GM10266 (cell line): ENCODE measurements around the gene MIA2.

Experiments used
- DNase-seq: peaks from one replicate; pipeline ENCODE4 v3.0.0; 2012; ENCODE audit errors: extremely low spot score
- TF ChIP-seq, protein P1 (sequence below): IDR thresholded peaks from 2 replicates; pipeline ENCODE4 v1.5.1; 2012; ENCODE audit warnings: mild to moderate bottlenecking, low read depth; ENCODE audit not compliant: control insufficient read depth, insufficient read depth; ENCODE audit errors: missing control alignments

MIA2 gene

DNA sequence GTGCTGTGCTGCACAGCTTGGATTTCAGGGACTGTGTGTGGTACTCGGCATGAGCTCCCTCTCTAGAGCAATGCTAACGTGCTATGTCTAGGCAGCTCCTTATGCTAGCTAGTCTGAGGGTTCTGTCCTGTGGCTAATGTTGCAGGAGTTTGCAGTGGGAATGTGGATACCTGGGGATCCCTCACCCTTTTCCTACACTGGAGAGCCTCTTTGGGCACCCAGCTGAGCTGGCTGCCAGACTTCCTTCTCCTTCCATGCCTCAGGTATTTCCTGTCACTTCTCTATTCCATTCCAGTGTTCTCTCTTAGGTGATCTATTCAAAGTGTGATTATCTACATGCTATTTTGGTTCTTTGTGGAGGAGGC lies 133.7 kb downstream of the MIA2 start:
- TF ChIP-seq, protein P1, sequence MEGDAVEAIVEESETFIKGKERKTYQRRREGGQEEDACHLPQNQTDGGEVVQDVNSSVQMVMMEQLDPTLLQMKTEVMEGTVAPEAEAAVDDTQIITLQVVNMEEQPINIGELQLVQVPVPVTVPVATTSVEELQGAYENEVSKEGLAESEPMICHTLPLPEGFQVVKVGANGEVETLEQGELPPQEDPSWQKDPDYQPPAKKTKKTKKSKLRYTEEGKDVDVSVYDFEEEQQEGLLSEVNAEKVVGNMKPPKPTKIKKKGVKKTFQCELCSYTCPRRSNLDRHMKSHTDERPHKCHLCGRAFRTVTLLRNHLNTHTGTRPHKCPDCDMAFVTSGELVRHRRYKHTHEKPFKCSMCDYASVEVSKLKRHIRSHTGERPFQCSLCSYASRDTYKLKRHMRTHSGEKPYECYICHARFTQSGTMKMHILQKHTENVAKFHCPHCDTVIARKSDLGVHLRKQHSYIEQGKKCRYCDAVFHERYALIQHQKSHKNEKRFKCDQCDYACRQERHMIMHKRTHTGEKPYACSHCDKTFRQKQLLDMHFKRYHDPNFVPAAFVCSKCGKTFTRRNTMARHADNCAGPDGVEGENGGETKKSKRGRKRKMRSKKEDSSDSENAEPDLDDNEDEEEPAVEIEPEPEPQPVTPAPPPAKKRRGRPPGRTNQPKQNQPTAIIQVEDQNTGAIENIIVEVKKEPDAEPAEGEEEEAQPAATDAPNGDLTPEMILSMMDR = no peak
- no peak for DNase-seq

DNA sequence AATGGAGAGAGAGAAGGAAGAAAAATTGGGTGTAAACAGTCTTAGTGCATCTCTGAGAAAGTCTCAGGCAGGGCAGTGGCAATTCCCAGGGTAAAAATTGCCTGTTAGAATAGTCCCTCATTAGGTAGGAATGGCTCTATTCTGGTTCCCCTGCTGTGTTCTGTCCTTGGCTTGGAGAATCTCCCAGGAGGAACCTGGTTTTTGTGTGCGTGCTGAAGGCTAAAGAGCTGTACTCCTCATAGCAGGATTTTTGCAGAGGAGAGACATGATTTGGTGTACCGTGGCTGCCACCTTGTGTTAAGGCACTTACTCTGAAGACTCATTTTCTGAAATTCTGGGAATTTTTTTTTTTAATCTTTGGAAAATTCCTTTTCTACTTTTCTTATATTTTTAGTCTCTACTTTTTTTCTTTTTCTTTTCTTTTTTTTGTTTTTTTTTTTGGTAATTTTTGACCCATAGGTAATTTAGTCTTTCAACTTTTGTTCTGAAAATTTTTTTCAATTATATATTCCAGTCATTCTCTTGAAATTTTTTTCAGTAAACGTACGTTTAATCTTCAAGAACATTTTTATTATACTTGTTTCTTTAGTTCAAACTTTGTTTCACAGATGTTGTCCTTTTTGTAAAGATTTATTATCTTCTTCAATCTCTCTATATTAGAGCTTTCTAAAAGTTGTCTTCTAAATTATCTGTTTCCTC lies 134.7 kb downstream of the MIA2 start:
- DNase-seq = peak; percentile 13
- TF ChIP-seq, protein P1 = peak; percentile 46

DNA sequence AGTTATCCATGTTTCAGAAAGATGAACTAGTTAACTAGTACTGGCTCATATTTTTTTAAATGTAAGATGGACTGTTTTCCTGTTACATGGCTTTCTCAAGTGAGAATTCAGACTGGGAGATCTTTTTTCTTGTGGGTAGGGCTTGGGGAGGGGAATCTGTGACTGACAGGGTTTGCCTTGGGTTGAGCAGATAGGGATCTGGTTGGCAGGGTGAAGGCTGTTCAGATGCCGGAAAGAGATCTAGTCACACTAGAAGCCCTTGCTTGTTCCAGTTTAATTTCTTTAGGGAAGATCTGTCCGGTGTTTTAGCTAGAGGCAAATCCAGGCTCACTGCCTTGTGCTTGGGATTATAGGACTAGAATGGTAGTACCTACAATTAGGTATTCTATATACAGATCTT lies 135.3 kb downstream of the MIA2 start:
- TF ChIP-seq, protein P1 = no peak
- no peak for DNase-seq

DNA sequence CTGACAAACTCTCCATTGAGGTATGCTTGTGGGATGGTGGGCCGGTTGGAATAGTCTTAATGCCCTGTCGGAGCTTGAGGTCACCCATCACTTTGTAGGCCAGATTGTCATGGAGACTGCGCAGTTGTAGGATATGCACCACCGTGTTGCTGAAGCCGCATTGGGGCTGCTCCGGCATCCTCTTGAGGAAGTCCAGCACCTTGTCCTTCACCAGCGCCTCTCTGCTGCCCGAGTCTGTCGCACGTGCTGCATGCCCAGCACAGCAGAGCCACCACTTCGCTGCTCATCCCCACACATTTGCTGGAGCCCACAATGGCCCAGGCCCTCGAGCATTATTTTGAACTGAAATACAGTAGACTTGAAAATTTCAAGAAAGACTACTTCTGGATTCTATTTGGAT lies 136.7 kb downstream of the MIA2 start:
- TF ChIP-seq, protein P1 = no peak
- no peak for DNase-seq

DNA sequence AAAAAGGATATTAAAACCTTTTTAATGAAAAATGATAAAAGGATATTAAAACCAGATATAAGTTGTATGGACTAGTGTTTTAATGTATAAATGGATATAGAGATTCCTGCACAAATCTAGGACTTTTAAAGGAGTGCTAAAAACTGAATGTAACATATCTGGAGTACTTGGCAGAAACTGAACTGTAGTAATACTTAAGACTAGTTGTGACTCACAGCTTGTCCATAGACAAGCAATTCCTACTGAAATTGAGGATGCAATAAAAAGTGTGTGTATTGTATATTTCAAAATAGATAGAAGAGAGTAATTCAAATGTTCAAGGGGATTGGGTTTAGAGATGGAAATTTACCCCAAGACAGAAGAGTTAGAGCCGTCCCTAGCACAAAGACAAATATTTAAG lies 138.9 kb downstream of the MIA2 start:
- TF ChIP-seq, protein P1 = no peak
- no peak for DNase-seq

DNA sequence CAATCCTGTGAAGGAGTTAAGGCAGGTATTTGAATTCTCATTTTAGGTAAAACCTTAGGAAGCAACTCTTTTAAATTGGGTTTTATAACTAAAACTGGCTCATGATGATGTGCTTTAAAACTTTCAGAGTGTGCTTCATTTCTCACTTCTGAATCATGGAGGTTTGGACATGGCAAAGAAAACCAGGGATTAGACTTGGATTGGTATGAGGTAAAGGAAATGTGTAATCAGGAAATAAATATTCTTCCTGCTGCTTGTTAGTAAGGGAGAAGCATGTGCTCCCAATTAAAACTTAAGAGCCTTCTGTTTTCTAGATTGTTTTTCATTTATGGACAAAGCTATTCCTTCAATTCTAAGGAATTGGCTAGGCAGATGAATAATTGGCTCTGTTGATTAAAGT lies 141.1 kb downstream of the MIA2 start:
- TF ChIP-seq, protein P1 = no peak
- no peak for DNase-seq

DNA sequence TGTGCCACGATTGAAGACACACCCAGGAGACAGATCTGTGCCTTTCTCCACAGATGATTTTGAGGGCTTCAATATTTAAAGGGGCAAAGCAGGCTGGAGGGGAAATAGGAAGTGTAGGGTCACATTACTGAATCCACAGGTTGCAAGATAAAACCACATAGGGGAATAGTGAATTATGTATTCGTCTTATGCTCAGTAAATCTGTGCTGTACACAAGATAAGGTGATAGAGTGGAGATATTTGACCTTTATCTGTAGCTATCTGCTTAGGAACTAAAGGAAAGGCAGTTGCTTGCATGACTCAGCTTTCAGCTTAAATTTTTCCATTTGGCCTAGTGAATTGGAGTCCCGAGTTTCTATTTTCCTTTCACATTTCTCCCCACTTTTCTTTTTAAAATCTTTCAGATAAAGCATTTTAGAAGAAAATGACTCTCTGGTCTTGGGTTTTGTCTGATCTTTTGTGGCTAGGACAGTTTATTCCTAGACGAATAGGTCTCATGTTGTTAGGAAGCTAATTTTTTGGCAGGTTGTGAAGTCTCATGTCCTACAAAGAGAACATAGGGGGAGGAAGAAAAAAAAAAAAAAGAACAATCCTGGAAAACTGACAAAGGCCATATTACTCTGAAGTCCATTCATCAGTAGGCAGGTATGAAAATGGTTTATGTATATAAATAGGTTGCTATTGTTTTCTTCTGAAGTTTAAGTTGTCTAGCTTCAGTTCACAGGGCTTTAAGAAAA lies 143.1 kb downstream of the MIA2 start:
- no peak for DNase-seq
- TF ChIP-seq, protein P1 = no peak
